H9 (cell line): ENCODE data around the gene VENTX. TPM values are rescaled to one million over a fixed set of nuclear protein-coding genes. Genes with fewer than 3 reads are reported as not detected.

ENCODE experiments used
- DNase-seq: peaks from one replicate; pipeline ENCODE4 v3.0.0-alpha.2; 2017
- H2AFZ ChIP-seq: one replicate; pipeline ENCODE4 v1.6.1; 2013; ENCODE audit warnings: mild to moderate bottlenecking, low read length, control low read depth, moderate library complexity
- H2AK5ac ChIP-seq: 2 replicates; pipeline ENCODE4 v1.6.1; 2013; ENCODE audit warnings: low read length, control low read depth, mixed read lengths; ENCODE audit not compliant: insufficient read length
- H2BK120ac ChIP-seq: one replicate; pipeline ENCODE4 v1.6.1; 2013; ENCODE audit warnings: low read depth, mild to moderate bottlenecking, low read length, control low read depth, inconsistent platforms; ENCODE audit not compliant: poor library complexity, severe bottlenecking
- H2BK12ac ChIP-seq: 2 replicates; pipeline ENCODE4 v1.6.1; 2013; ENCODE audit warnings: low read length, control low read depth, mixed read lengths, low read depth; ENCODE audit not compliant: insufficient read length
- H2BK15ac ChIP-seq: 2 replicates; pipeline ENCODE4 v1.6.1; 2013; ENCODE audit warnings: low read depth, low read length, control low read depth
- H2BK20ac ChIP-seq: one replicate; pipeline ENCODE4 v1.6.1; 2013; ENCODE audit warnings: low read depth, mild to moderate bottlenecking, low read length, control low read depth, inconsistent platforms; ENCODE audit not compliant: poor library complexity, severe bottlenecking
- H2BK5ac ChIP-seq: 2 replicates; pipeline ENCODE4 v1.6.1; 2013; ENCODE audit warnings: low read length, control low read depth, mixed read lengths; ENCODE audit not compliant: insufficient read length
- H3K14ac ChIP-seq: 2 replicates; pipeline ENCODE4 v1.6.1; 2013; ENCODE audit warnings: low read length, control low read depth; ENCODE audit not compliant: insufficient read depth
- H3K18ac ChIP-seq: 2 replicates; pipeline ENCODE4 v1.6.1; 2013; ENCODE audit warnings: low read depth, mild to moderate bottlenecking, mixed read lengths, low read length, control low read depth; ENCODE audit not compliant: insufficient read length
- H3K23ac ChIP-seq: 2 replicates; pipeline ENCODE4 v1.6.1; 2013; ENCODE audit warnings: low read length, control low read depth, mixed read lengths, low read depth; ENCODE audit not compliant: insufficient read length
- H3K23me2 ChIP-seq: 2 replicates; pipeline ENCODE4 v1.6.1; 2013; ENCODE audit warnings: low read depth, mild to moderate bottlenecking, mixed read lengths, low read length, control low read depth; ENCODE audit not compliant: insufficient read length, poor library complexity, severe bottlenecking
- H3K27ac ChIP-seq: 2 replicates; pipeline ENCODE4 v1.5.1; 2013; ENCODE audit warnings: low read length, control low read depth, mixed read lengths, low read depth; ENCODE audit not compliant: insufficient read length
- H3K27me3 ChIP-seq: 2 replicates; pipeline ENCODE4 v1.6.1; 2013; ENCODE audit warnings: low read length, control low read depth, inconsistent platforms; ENCODE audit not compliant: insufficient read depth
- H3K4ac ChIP-seq: 2 replicates; pipeline ENCODE4 v1.6.1; 2013; ENCODE audit warnings: low read depth, mild to moderate bottlenecking, control low read depth, inconsistent platforms, low read length, moderate library complexity
- H3K4me1 ChIP-seq: 2 replicates; pipeline ENCODE4 v1.6.1; 2013; ENCODE audit warnings: low read length, control low read depth, inconsistent platforms; ENCODE audit not compliant: insufficient read depth
- H3K4me2 ChIP-seq: 2 replicates; pipeline ENCODE4 v1.6.1; 2013; ENCODE audit warnings: low read length, control low read depth, mixed read lengths; ENCODE audit not compliant: insufficient read length, insufficient read depth
- H3K56ac ChIP-seq: 2 replicates; pipeline ENCODE4 v1.6.1; 2013; ENCODE audit warnings: low read depth, mild to moderate bottlenecking, mixed read lengths, low read length, control low read depth; ENCODE audit not compliant: insufficient read length
- H3K79me1 ChIP-seq: 2 replicates; pipeline ENCODE4 v1.6.1; 2013; ENCODE audit warnings: low read depth, mild to moderate bottlenecking, moderate library complexity, low read length, control low read depth, inconsistent platforms; ENCODE audit not compliant: insufficient read depth, poor library complexity, severe bottlenecking
- H3K79me2 ChIP-seq: 2 replicates; pipeline ENCODE4 v1.6.1; 2013; ENCODE audit warnings: low read length, control low read depth, inconsistent platforms; ENCODE audit not compliant: insufficient read depth
- H3K9ac ChIP-seq: 2 replicates; pipeline ENCODE4 v1.6.1; 2013; ENCODE audit warnings: low read length, control low read depth, mixed read lengths; ENCODE audit not compliant: insufficient read length; ENCODE audit errors: extremely low read depth
- H3K9me3 ChIP-seq: one replicate; pipeline ENCODE4 v1.6.1; 2013; ENCODE audit warnings: low read depth, low read length, inconsistent platforms; ENCODE audit not compliant: control insufficient read depth
- H3T11ph ChIP-seq: one replicate; pipeline ENCODE4 v1.6.1; 2013; ENCODE audit warnings: mild to moderate bottlenecking, low read length, control low read depth, inconsistent platforms
- H4K20me1 ChIP-seq: one replicate; pipeline ENCODE4 v1.6.1; 2013; ENCODE audit not compliant: control insufficient read depth, insufficient read length, insufficient read depth
- H4K5ac ChIP-seq: 2 replicates; pipeline ENCODE4 v1.6.1; 2013; ENCODE audit warnings: low read depth, mild to moderate bottlenecking, mixed read lengths, low read length, control low read depth; ENCODE audit not compliant: insufficient read length
- H4K8ac ChIP-seq: replicated peaks from 2 replicates; pipeline ENCODE4 v1.6.1; 2013; ENCODE audit warnings: low read length, control low read depth, mixed read lengths, low read depth; ENCODE audit not compliant: insufficient read length
- H4K91ac ChIP-seq: 2 replicates; pipeline ENCODE4 v1.6.1; 2013; ENCODE audit warnings: low read depth, mild to moderate bottlenecking, moderate library complexity, mixed read lengths, low read length, control low read depth; ENCODE audit not compliant: insufficient read length
- H3K27ac Mint-ChIP-seq, 3 experiments: 2 replicates in 2 of 3; 3 replicates in 1 of 3; pipeline ENCODE4 v1.8.0; 2020 to 2021; ENCODE audit warnings: mixed read lengths in 3 of 3, mild to moderate bottlenecking in 1 of 3, moderate library complexity in 1 of 3
- H3K27me3 Mint-ChIP-seq: 2 replicates; pipeline ENCODE4 v1.8.0; 2021; ENCODE audit warnings: low read depth, mild to moderate bottlenecking, moderate library complexity, mixed read lengths
- H3K36me3 Mint-ChIP-seq, 3 experiments: 2 replicates in 2 of 3; 3 replicates in 1 of 3; pipeline ENCODE4 v1.8.0; 2020 to 2021; ENCODE audit warnings: low read depth in 3 of 3, mixed read lengths in 3 of 3; ENCODE audit not compliant: insufficient read depth in 1 of 3
- H3K4me1 Mint-ChIP-seq, 2 experiments: 2 replicates each; pipeline ENCODE4 v1.8.0; 2020; ENCODE audit warnings: mixed read lengths in 2 of 2
- H3K4me3 Mint-ChIP-seq, 2 experiments: 2 replicates in 1 of 2; 3 replicates in 1 of 2; pipeline ENCODE4 v1.8.0; 2020 to 2021; ENCODE audit warnings: mild to moderate bottlenecking in 2 of 2, mixed read lengths in 2 of 2, moderate library complexity in 1 of 2
- H3K9me3 Mint-ChIP-seq, 2 experiments: 2 replicates in 1 of 2; 3 replicates in 1 of 2; pipeline ENCODE4 v1.8.0; 2020; ENCODE audit warnings: mild to moderate bottlenecking in 2 of 2, mixed read lengths in 2 of 2, moderate library complexity in 1 of 2
- WGBS: extraction: QIAGEN DNeasy Blood & Tissue Kit; methylation state at CpG from one replicate; pipeline ENCODE4 v1.1.7; 2013; ENCODE audit warnings: missing lambda C conversion rate, low lambda C conversion rate, mixed read lengths; ENCODE audit not compliant: insufficient read length; ENCODE audit errors: extremely low coverage; 5-methylcytosine and 5-hydroxymethylcytosine counted together
- total RNA-seq: library from RNA; stranded (reverse); gene quantifications from 2 replicates; pipeline ENCODE4 v1.2.1, GENCODE V29; 2021
- TF ChIP-seq, protein P1 (sequence below): fragments of 200-600 bp; sonication (generic); conservative IDR thresholded peaks from 3 replicates; pipeline ENCODE4 v1.8.0; 2021; ENCODE audit warnings: antibody characterized with exemption, mild to moderate bottlenecking

VENTX gene
- total RNA-seq, 1 experiment from 2014 or later = 10.9 TPM

DNA sequence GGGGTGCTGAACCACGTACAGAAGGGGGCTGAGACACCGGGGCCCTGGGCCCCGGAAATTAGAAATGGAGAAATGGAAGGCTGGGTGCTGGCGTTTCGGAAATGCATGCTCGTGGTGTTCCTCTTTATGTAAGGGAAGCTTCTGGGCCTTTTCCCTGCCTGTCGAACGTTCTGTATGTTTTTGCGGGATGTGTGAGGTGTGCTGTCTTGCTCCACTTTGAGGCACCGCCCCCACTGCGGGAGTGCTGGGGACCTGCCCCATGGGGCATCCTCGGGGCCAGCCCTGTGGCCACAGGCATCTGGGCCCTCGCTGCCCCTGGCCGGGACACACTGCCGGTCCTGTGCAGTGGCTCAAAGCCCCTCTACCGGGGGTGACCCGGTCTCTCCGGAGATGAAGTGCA lies 1.7 kb upstream of the VENTX start:
- Histone ChIP-seq H2AFZ (no peak overlapping the region), H3K9ac (no peak overlapping the region), H3K14ac (no peak overlapping the region; the same call in 1 of the 2 replicates), H4K91ac (no peak overlapping the region), H3K27ac (no peak overlapping the region), H3K18ac (no peak overlapping the region), H2BK20ac (no peak overlapping the region), H2BK12ac (no peak overlapping the region), H3K27me3 (peaks cover 14% of the 10 kb centered on the region; the same call in 1 of the 2 replicates), H3K4me1 (no peaks in the 10 kb centered on the region; the same call in 1 of the 2 replicates), H3K4me2 (peak overlapping the region; percentile 27), H3K9me3 (no peaks in the 10 kb centered on the region), H3K56ac (no peak overlapping the region), H2BK15ac (no peak overlapping the region), H3K23me2 (peaks cover 14% of the 10 kb centered on the region), H3K4ac (no peak overlapping the region), H4K8ac (no peak overlapping the region), H2BK120ac (no peak overlapping the region), H3K79me1 (no peaks in the 10 kb centered on the region), H3K79me2 (no peaks in the 10 kb centered on the region), H2AK5ac (no peak overlapping the region), H4K20me1 (no peaks in the 10 kb centered on the region), H4K5ac (no peak overlapping the region), H3K23ac (no peak overlapping the region), H2BK5ac (no peak overlapping the region), H3T11ph (no peak overlapping the region)
- no CpG with 5 or more reads among the region's 18 CpGs for WGBS
- H3K9me3 Mint-ChIP-seq = peaks cover 0 to 4% of the 10 kb centered on the region in 2 experiments; a peak in 2 of 5 replicates
- peaks cover 19 to 30% of the 10 kb centered on the region in 2 experiments for H3K4me1 Mint-ChIP-seq
- H3K36me3 Mint-ChIP-seq = peaks cover 0 to 14% (median 0%) of the 10 kb centered on the region in 3 experiments; a peak in 3 of 7 replicates
- peak overlapping the region; percentile 39 to 69; a peak in 4 of 5 replicates for H3K4me3 Mint-ChIP-seq
- TF ChIP-seq, protein P1, sequence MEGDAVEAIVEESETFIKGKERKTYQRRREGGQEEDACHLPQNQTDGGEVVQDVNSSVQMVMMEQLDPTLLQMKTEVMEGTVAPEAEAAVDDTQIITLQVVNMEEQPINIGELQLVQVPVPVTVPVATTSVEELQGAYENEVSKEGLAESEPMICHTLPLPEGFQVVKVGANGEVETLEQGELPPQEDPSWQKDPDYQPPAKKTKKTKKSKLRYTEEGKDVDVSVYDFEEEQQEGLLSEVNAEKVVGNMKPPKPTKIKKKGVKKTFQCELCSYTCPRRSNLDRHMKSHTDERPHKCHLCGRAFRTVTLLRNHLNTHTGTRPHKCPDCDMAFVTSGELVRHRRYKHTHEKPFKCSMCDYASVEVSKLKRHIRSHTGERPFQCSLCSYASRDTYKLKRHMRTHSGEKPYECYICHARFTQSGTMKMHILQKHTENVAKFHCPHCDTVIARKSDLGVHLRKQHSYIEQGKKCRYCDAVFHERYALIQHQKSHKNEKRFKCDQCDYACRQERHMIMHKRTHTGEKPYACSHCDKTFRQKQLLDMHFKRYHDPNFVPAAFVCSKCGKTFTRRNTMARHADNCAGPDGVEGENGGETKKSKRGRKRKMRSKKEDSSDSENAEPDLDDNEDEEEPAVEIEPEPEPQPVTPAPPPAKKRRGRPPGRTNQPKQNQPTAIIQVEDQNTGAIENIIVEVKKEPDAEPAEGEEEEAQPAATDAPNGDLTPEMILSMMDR = no peak
- H3K27ac Mint-ChIP-seq = no peak overlapping the region
- DNase-seq = no peak
- peaks cover 74% of the 10 kb centered on the region for H3K27me3 Mint-ChIP-seq
